HEK293T (cell line): ENCODE measurements around the gene IL11.
"Not testable (repeated sequence)": the region's sequence is repeated elsewhere in the genome, so short reads cannot be mapped to it uniquely, and the experiment has no call there.

Experiments
- ARNT ChIP-seq: fragments of 450-650 bp; IDR thresholded peaks from 2 replicates; pipeline ENCODE4 v1.6.1; 2017; ENCODE audit warnings: mild to moderate bottlenecking
- ELF4 ChIP-seq: fragments of 450-650 bp; IDR thresholded peaks from 2 replicates; pipeline ENCODE4 v1.6.1; 2017; ENCODE audit warnings: antibody characterized with exemption
- FOXA1 ChIP-seq: fragments of 450-650 bp; IDR thresholded peaks from 2 replicates; pipeline ENCODE4 v1.6.1; 2016; ENCODE audit warnings: mild to moderate bottlenecking
- FOXK2 ChIP-seq: fragments of 450-650 bp; IDR thresholded peaks from 2 replicates; pipeline ENCODE4 v1.6.1; 2016; ENCODE audit warnings: mild to moderate bottlenecking
- HDGF ChIP-seq: fragments of 450-650 bp; IDR thresholded peaks from 2 replicates; pipeline ENCODE4 v1.6.1; 2017; ENCODE audit warnings: antibody characterized with exemption, borderline replicate concordance
- LEF1 ChIP-seq: fragments of 450-650 bp; IDR thresholded peaks from 2 replicates; pipeline ENCODE4 v1.6.1; 2017; ENCODE audit warnings: mild to moderate bottlenecking, borderline replicate concordance
- SP1 ChIP-seq: fragments of 450-650 bp; IDR thresholded peaks from 2 replicates; pipeline ENCODE4 v1.6.1; 2017
- SUZ12 ChIP-seq: fragments of 450-650 bp; IDR thresholded peaks from 2 replicates; pipeline ENCODE4 v1.6.1; 2016; ENCODE audit warnings: mild to moderate bottlenecking
- TARDBP ChIP-seq: fragments of 450-650 bp; IDR thresholded peaks from 2 replicates; pipeline ENCODE4 v1.6.1; 2016

DNA sequence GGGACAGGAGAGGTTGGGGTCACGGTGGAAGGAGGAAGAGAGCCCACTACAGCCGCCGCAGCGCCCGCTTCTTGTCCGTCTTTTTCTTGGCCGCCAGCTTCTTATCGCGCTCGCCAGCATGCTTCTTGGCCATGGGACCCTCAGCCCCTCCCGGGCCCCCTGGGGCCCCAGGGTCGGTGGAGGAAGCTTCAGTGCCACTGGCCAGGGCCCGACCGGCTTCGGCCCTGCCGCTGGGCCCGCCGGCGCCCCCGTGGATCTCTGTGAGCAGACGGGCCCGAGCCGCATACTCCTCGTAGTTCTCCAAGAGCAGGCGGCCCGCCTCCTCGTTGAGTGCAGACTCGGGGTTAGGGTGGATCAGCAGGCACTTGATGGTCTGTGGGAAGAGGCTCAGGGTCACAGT is 31.1 kb upstream of the IL11 start:
- not testable (repeated sequence) for TF ChIP-seq FOXK2, HDGF, ARNT, SUZ12, SP1, ELF4, LEF1, FOXA1, TARDBP
